NCI-H510A treated with DMSO at 0.1 percent for 48 hours (cell line): ENCODE measurements around the gene UFSP2.
"Not testable (repeated sequence)": the region's sequence is repeated elsewhere in the genome, so short reads cannot be mapped to it uniquely, and the experiment has no call there.

ENCODE experiments used
- DNase-seq: peaks from one replicate; lab custom pipeline; 2025; lab: John Stamatoyannopoulos, UW

The UFSP2 gene

DNA sequence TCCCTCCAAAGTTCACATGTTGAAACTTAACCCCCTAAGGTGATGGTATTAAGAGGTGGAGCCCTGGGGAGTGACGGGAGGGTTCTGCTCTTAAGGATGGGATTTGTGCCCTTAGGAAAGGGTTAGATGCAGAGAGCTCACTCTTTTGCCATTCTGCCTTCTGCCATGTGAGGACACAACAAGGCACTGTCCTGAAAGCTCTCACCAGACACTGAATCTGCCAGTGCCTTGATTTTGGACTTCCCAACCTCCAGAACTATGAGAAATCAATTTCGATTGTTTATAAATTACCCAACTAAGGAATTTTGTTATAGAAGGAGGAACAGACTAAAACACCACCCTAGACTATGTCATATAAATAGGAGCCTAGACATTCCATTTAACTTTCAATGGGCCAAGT lies 41.7 kb downstream of the UFSP2 start:
- no peak for DNase-seq

DNA sequence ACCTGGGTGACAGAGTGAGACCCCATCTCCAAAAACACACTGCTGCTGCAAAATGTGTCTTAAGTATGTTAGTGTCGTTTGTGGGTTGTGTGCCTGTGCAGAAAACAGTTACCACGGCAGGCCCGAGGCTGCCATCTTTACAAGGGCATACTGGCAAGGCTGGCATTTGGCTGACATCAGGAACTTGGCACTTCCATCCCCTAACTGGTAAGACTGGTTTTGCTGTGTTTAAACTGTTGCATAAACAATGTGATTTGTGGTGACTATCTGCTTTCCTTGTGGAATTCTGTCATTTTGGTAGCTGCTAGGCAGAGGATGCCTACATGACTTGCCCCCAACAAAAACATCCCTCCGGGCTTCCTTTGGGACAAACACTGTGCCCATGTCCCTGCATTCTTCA lies 42.3 kb downstream of the UFSP2 start:
- no peak for DNase-seq

DNA sequence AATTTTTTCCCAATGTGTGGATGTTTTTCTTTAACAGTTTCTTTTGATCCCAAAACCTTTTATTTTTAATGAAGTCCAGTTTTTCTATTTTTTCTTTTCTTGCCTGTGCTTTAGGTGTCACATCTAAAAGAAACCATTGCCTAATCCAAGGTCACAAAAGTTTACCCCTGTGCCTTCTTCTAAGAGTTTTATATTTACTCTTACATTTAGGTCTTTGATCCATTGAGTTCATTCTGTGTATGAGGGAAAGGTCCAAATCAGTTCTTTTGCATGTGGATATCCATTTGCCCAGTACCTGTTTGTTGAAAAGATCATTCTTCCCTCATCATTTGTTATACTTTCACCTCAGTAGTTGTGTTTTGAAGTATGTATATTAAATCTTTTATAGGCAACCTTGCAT lies 43.0 kb downstream of the UFSP2 start:
- DNase-seq: no peak

DNA sequence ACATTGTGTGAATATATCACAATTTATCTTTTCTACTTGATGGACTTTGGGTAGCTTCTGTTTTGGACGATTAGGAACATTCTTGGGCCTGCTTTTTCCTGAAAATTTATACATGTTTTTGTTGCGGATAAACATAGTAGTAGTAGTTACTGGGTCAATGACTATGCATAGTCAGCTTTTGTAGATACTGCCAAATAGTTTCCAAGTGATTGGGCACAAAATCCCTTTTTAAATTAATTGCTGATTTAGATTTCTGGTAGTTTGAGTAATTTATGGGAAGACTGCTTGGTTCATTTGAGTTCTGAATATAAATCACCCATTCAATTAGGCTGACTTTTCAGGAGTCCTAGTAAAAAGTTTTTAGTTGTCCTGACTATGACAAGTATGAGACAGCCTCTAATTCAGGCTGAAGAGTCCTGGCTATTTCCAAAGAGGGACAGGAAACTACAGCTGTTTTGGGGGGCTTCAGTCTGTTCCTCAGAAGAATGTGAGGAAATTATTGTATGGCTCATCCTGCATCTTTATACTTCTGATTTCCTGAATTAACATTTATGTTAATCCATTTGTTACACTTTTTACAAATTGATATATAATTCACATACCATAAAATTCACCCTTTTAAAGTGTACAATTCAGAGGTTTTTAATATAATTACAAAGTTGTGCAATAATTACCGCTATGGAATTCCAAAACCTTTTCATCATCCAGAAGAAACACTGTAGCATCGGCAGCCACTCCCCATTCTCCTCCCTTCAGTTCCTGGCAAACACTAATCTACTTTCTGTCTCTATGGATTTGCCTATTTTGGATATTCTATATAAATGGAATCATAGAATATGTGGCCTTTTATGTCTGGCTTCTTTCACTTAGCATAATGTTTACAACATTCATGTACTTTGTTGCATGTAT lies 44.2 kb downstream of the UFSP2 start:
- DNase-seq: no peak

DNA sequence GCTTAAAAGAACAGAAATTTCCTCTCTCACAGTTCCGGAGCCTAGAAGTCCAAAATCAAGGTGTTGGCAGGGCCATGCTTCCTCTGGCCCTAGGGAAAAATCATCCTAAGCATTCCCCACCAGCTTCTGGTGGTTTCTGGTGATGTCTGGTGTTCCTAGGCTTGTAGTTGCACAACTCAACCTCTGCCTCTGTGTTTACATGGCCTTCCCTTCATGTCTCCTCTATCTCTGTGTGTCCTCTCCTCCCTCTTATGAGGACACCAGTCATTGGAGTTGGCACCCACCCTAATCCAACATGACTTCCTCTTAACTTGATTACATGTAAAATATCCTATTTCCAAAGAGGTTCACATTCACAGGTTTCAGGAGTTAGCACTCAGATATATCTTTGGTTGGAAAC lies 45.4 kb downstream of the UFSP2 start:
- no peak for DNase-seq

- DNase-seq: no peak
Observed at GRCh38 chr4:185379326-185380295, 46.2 kb downstream of the UFSP2 start.

DNA sequence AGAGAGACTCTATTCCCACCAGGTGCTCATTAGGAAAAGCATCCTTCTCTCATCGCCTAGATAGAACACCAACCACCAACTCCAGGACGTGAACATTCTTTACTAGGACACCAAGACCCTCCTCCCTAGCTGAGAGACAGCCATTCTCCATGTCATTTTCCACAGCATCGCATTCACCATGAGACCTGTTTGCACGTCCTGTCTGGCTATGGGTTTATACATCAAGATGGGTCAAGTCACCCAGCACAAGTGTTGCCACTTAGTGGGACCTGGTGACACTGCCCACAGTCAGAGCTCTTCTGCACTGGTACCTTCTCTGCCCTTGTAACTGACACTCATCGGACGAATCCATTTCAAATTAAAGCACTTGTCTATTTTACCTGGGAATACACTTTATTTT lies 47.5 kb downstream of the UFSP2 start:
- no peak for DNase-seq

DNA sequence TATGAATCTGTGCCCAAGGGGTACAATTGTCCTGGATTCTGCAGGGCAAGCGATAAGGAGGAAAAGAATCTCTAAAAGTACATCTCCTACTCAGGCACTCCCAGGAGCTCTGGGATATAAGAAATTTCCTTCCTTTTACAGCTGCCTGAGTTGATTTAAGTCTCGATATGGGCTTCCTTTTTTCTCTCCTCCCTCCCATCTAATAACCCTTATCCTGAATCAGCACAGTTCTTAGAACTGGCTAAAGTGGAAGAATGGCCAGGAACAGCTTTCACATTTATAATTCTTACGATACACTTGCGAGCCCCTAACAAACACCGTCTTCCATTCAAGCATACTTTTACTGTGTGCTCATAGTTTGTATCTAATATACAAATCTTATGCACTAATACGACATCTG lies 51.2 kb downstream of the UFSP2 start:
- DNase-seq: no peak

- no peak for DNase-seq
Observed at GRCh38 chr4:185374027-185374426, 51.7 kb downstream of the UFSP2 start.

- no peak for DNase-seq
Observed at GRCh38 chr4:185371702-185372101, 54.1 kb downstream of the UFSP2 start.

GRCh38 chr4:185370268-185370949 lies 55.4 kb downstream of the UFSP2 start:
- no peak for DNase-seq

DNA sequence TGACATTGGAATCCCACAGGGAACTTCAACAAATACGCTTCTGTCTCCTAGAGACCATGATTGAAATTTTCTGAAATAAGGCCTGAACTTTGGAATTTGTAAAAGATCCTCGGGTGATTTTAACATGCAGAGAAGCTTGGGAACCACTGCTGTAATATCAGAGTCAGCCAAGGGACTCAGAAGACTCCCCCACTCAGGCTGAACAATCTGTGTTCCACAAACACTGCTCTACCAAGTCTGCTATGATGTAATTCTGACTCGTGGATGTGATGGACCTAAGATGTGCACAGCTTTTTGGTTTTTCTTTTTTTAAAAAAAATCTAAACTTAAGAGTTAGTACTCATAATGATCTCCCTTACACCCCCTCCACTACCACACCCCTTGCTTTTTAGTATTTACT lies 56.0 kb downstream of the UFSP2 start:
- no peak for DNase-seq

DNA sequence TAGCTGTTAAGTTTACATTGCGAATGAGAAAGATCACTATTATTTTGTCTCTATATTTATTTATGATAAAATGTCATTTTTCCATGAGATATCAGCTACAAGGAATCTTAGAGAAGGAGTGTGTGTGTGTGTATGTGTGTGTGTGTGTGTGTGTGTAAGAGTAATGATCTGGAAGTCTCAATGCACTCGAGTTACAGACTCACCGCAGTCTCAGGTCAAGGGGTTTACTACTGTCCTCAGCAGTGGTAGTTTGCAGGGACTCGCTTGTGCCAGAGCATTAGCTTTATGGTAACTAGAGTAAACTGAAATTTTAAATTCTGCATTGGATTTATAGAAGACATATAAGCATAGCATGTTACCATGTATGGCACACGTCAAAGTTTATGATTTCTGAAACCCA lies 60.9 kb downstream of the UFSP2 start:
- no peak for DNase-seq

DNA sequence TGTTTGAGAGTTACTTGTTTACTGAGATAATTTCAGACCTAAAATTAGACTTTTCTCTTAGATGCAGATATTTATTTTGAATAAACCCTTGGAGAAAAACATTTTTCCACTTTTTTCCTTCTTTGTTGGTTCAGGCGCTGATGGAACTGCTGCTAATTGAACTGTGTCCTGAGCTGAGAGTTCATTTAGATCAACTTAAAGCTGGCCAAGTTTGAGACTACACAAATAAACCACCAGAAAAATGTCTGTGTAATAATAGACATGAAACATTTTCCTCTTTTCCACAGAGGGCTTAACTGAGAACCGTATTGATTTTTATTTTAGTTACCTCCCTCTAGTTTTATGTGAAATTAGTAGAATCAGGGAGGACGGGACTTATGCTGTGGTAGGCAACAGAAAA lies 62.5 kb downstream of the UFSP2 start:
- DNase-seq: no peak

GRCh38 chr4:185362570-185362969 lies 63.2 kb downstream of the UFSP2 start:
- not testable (repeated sequence) for DNase-seq

DNA sequence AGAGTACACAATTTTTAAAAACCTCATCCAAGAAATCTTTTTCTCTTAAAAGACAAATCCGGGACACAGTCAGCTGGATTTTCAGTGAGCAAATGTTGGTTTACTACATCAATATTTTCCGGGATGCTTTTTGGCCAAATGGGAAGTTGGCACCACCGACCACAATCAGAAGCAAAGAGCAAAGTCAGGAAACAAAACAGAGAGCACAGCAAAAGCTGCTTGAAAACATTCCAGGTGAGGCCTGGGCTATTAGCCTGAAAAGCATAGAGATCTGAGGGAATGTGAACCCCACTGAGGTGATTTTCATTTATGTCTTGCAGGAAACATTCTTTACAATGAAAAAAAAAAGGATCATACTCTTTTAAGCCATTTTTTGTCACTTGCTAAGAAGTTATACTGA lies 63.9 kb downstream of the UFSP2 start:
- no peak for DNase-seq

DNA sequence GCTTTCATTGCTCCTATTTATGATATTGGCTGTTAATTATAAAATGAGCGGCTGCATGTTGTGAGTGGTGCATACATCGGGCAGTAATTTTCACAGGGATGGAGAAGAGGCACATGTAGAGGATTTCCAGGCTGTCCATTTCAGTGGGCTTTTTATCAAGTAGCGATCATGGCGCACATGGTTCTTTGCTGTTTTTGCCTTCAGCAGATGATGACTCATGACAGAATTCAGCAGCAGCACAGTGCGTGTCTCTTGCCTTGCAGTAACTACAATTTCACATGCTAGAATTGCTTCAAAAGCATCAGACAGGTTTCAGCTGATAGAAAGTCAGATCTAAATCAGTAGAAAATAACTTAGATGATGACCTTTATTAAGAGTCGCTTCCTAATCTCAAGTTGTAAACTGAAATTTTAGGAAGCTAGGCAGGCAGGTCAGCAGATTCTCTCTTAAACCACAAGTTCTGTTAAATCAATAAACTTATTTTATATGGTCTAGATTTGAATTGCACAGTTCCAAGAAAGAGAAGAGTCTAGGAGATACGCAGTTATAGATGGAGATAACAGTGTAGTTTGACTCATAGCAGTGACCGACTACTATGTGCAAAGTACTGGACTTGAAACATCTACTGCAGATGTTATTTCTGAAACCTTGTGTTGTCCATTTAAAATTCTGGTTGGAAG lies 65.9 kb downstream of the UFSP2 start:
- no peak for DNase-seq

GRCh38 chr4:185358959-185359358 lies 66.8 kb downstream of the UFSP2 start:
- no peak for DNase-seq

- DNase-seq: no peak
Observed at GRCh38 chr4:185358514-185358913, 67.2 kb downstream of the UFSP2 start.

DNA sequence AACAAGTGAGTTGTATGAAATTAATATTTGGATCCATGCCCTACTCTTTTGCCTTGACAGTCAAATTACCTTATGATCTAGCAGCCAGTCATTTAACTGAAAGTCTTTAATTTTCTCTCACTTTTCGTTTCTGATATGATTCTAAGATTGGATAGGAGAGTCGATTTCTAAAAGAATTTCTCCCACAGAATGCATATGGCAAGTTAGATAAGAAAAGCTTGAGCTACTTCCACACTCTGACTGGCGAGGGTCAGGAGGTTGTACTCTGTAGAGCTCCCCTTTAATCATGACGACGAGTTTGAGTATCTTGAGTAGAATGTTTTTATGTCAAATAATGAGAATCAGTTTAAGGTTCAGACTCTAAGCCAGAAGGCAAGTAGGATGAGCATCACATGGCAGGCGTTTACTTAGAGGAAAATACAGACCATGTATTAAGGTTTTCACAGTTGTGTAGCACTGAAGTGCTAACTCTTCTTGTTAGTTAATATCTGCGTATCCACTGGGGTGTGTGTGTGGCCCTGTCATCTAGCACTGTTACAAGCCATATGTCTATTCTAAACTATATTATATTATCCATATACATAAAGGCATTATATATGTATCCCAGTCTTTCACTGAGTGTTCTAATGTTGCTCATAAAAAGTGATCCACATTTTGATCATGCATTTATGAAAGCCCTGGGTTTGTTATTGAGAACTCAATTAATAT lies 67.9 kb downstream of the UFSP2 start:
- no peak for DNase-seq

GRCh38 chr4:185357211-185357610 lies 68.6 kb downstream of the UFSP2 start:
- DNase-seq: no peak
